GM19452 (cell line): ENCODE results near the gene LCT.
A peak's percentile ranks its signal among the peaks of the same experiment; 100 is the strongest.

Experiments used
- ATAC-seq: cut with Tn5 transposase; IDR thresholded peaks from one replicate; pipeline ENCODE4 v1.9.1; 2021; ENCODE audit not compliant: unreplicated experiment

The LCT gene

DNA sequence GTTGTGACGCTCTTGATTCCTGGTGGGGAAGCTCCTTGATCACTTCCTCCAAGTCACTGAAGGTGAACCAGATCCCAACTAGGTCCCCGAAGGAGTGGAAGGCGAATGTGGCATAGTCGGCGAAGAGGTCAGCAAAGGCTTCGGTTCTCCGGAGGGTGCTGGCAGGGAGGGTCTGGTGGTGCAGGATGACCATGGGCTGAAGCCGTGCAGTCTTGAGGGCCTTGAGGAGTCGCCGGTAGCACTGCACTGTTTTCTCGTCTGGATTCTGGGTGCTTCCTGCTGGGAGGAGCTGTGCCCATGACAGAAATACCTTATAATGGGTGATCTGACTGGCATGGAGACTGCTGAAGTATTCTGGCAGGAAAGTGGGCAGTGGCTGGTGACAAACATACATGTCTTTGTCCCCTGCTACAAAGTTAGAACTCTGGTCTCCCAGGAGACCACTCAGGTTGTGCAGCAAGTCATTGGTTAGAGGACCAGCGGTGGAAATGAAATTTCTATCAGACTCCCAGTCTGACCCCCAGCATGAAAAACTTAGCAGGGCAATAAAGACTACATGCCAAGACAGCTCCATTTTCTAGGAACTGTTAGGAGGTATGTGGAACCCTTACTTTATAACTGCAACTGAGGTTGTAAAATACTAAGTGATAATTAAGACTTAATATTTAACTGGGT lies at the start of gene LCT:
Gene LCT, minus strand, starts transcription at position 589 of the 675 bp plus-strand sequence. Its CDS starts 15 bp downstream, at position 574.
- ATAC-seq, result no peak

DNA sequence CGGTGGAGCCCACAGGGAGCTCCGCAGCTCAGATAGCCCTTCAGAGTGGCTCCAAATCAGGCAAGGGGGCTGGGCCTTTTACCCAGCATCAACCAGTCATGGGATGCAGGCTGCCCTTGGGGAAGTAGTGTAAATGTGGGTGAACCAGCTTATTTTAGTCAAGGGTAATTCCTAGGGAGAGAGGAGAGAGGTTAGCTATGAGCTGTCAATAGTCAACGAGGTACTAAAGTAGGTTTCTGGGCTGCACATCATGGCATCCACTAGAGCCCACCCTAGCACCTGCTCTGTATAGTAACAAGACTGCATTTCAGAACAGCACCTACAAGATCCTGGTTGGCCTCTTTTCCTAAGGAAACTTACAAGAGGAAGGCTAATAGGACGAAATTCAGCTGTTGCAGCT lies 48.7 kb upstream of the LCT start:
- no peak for ATAC-seq

GRCh38 chr2:135882415-135882814 lies 45.4 kb upstream of the LCT start:
- ATAC-seq, result no peak

GRCh38 chr2:135876770-135877169 lies 39.8 kb upstream of the LCT start:
- peak; percentile 0 for ATAC-seq

- ATAC-seq, result peak; percentile 91
Observed at GRCh38 chr2:135876066-135876711, 39.2 kb upstream of the LCT start, which contains the start of gene MCM6. Gene MCM6 (minus strand): TSS chr2:135876443. CDS start chr2:135876365, 78 bp downstream.

DNA sequence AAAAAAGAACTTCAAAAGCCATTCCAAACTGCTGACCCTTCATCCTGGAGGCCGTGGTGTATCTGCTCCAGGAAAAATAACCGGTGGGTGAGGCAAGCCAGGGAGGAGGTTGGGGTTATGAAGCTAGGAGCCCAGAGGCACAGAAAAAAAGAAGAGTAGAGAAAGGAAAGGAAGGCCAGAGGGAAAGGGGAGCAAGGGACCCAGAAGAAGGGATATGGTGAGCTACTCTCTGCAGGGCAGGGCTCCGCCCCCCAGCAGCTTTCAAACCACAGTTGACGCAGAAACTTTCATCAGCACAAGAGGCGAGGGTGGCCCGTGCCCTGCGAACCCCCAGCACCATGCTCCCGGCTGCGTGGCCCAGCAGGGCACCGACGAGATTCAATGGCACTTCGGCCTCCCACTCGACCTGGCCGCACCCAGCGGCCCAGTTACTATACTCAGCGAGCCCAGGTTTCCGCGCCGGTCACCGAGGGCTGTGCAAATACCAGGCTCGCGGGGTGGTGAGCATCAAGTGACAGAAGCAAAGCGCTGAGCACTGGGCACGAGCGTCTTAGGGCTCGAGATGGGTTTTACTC lies 38.6 kb upstream of the LCT start:
- peak; percentile 60 for ATAC-seq

DNA sequence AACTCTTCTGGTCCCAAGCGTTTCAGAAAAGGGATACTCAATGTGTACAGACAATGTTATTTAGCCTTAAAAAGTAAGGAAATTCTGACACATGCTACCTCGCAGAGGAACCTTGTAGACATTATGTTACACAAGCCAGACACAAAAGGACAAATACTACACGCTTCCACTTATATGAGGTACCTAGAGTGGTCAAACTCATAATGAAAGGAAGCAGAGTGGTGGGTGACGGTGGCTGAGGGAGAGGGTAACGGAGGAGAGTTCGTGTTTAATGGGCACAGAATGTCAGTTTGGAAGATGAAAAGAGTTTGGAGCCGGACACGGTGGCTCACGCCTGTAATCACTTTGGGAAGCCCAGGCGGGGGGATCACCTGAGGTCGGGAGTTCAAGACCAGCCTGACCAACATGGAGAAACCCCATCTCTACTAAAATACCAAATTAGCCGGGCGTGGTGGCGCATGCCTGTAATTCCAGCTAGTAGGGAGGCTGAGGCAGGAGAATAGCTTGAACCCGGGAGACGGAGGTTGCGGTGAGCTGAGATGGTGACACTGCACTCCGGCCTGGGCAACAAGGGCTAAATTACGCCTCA lies 37.9 kb upstream of the LCT start:
- ATAC-seq, result no peak

- peak; percentile 43 for ATAC-seq
Observed at GRCh38 chr2:135870571-135870970, 33.6 kb upstream of the LCT start.

DNA sequence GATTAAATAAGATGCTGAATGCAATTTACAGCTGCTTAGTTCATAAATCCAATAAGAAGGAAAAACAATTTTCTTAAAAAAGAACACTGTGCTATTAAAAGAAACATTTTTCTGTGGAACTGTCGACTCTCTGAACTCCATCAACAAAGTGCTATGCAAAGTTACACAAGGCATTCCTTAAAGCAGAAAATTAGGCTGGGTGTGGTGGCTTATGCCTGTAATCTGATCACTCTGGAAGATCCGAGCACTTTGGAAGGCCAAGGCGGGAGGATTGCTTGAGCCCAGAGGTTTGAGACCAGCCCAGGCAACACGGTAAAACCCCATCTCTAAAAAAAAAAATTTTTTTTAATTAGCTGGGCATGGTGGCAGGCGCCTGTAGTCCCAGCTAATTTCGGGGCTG lies 26.2 kb upstream of the LCT start:
- no peak for ATAC-seq

GRCh38 chr2:135862718-135863117 lies 25.7 kb upstream of the LCT start:
- no peak for ATAC-seq

DNA sequence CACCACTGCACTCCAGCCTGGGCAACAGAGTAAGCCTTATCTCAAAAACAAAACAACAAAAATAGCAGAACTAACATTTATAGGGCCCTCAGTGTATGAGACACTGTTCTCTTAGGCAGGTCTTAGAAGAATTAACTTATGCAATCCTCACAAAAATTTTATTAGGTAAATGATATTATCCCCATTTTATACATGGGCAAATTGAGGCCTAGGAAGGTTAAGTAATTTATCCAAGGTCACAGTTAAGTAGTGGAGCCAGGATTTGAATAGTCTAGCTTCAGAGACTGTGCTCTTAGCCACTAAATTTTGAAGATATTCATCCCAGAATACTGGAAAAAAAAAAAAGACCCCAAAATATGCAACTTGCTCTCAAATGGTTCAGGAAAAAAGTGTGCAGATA lies 16.4 kb upstream of the LCT start:
- ATAC-seq, result no peak

- ATAC-seq, result no peak
Observed at GRCh38 chr2:135851858-135852257, 14.9 kb upstream of the LCT start.

DNA sequence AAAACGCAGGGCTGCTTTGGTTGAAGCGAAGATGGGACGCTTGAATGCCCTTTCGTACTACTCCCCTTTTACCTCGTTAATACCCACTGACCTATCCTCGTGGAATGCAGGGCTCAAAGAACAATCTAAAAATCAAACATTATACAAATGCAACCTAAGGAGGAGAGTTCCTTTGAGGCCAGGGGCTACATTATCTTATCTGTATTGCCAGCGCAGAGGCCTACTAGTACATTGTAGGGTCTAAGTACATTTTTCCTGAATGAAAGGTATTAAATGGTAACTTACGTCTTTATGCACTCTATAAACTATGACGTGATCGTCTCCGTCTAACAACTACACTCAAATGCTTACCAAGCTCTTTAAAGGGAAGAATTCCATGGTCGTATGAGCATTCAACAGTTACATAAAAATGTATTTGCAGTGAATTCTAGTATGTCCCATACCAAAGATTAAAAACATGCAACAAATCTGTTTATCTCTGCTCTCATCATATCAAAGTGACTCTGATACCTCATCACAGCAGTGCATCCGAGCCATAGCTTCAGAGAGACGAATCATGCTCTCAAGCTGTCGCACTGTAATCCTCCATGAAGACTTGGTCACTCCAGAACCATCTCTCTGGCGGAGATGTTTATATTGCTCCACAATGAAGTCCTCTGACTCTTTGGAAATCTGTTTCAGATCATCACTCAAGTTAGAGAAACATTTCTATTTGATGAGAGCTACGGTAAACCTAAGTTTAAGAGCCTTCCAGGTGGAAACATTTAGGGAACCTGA lies 14.1 kb upstream of the LCT start:
- no peak for ATAC-seq

DNA sequence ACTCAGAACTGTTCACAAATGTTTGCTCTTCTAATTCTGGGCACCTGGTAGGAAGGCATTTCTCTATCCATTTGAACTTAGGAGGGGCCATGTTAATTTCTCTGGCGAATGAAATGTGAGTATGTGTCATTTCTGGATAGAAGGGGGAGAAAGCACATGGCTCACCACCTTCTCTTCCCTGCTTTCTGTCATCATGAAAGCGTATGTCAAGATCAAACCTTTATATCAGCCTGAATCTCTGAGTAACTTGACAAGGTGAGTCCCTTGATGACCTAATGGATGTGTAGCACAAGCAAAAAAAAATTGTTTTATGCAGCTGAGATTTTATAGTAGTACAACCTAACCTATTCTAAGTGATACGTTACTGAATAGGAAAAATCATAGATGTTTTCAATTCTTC lies 12.1 kb upstream of the LCT start:
- no peak for ATAC-seq

- no peak for ATAC-seq
Observed at GRCh38 chr2:135845997-135846396, 9.0 kb upstream of the LCT start.

GRCh38 chr2:135845257-135845656 lies 8.3 kb upstream of the LCT start:
- ATAC-seq, result no peak

- ATAC-seq, result no peak
Observed at GRCh38 chr2:135844301-135844895, 7.4 kb upstream of the LCT start.

GRCh38 chr2:135843671-135844070 lies 6.7 kb upstream of the LCT start:
- ATAC-seq, result no peak

- ATAC-seq, result no peak
Observed at GRCh38 chr2:135840601-135841000, 3.6 kb upstream of the LCT start.

DNA sequence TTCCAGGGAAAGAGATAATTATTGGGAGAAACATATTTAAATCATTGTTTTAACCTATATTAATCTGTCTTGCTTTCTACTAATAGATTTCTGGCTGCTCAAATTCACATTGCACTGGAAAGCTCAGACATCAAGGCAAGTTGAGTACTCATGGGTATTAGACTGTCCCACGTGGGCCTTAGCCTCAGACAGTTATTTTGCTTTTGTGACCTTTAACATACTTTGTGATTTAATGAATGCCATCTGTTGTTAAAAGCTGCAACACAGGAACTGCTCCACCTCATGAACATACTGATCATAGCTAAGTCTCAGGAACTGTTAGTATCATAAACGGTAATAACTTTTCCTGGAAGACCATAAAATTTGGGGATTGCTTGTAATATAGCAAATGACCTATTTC lies 2.7 kb upstream of the LCT start:
- no peak for ATAC-seq

DNA sequence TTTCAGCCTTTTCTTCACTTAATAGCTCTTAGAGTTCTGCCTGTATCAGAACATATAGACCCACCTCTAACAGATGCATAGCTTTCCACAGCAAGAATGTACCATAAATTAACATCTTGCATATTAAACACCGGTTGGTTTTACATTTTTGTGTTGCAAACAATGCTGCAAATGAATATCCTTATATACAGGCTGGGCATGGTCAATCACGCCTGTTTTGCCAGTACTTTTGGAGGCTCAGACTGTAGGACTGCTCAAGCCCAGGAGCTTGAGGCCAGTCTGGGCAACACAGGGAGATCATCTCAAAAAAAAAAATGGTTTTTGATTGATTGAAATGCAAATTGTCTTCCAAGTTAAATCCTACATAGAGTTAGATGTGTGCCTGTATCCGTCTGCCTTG lies 1.5 kb upstream of the LCT start:
- ATAC-seq, result no peak
